Trophoblast cell (in vitro differentiated cells and primary cell): Measurements from ENCODE around the gene MLN.

ENCODE experiments used
- DNase-seq, 2 donors: peaks; one replicate each; pipeline ENCODE4 v3.0.0-alpha.2; 2016
- H2AFZ ChIP-seq: 2 replicates; pipeline ENCODE4 v1.6.1; 2013; ENCODE audit warnings: low read length, moderate library complexity, mild to moderate bottlenecking; ENCODE audit not compliant: insufficient read depth, poor library complexity
- H2AK5ac ChIP-seq: 2 replicates; pipeline ENCODE4 v1.6.1; 2013; ENCODE audit warnings: mild to moderate bottlenecking, low read length
- H2BK120ac ChIP-seq: 2 replicates; pipeline ENCODE4 v1.6.1; 2013; ENCODE audit warnings: low read length, mild to moderate bottlenecking, moderate library complexity; ENCODE audit not compliant: insufficient read depth, poor library complexity
- H2BK12ac ChIP-seq: 2 replicates; pipeline ENCODE4 v1.6.1; 2013; ENCODE audit warnings: mild to moderate bottlenecking, low read length, moderate library complexity
- H2BK5ac ChIP-seq: 2 replicates; pipeline ENCODE4 v1.6.1; 2013; ENCODE audit warnings: low read length, low read depth, moderate library complexity, mild to moderate bottlenecking; ENCODE audit not compliant: poor library complexity
- H3K14ac ChIP-seq: 2 replicates; pipeline ENCODE4 v1.6.1; 2013; ENCODE audit warnings: mild to moderate bottlenecking, low read length
- H3K18ac ChIP-seq: 2 replicates; pipeline ENCODE4 v1.6.1; 2013; ENCODE audit warnings: mild to moderate bottlenecking, low read length
- H3K23ac ChIP-seq: 2 replicates; pipeline ENCODE4 v1.6.1; 2013; ENCODE audit warnings: low read length
- H3K27ac ChIP-seq: 2 replicates; pipeline ENCODE4 v1.5.1; 2013; ENCODE audit warnings: low read depth, mild to moderate bottlenecking, inconsistent platforms, low read length, moderate library complexity
- H3K27me3 ChIP-seq: 2 replicates; pipeline ENCODE4 v1.6.1; 2013; ENCODE audit warnings: inconsistent platforms, mild to moderate bottlenecking, low read length, moderate library complexity; ENCODE audit not compliant: insufficient read depth
- H3K36me3 ChIP-seq, 2 experiments: 1 replicate in 1 of 2; 2 replicates in 1 of 2; pipeline ENCODE4 v1.6.1; 2013; ENCODE audit warnings: low read length in 2 of 2, mild to moderate bottlenecking in 2 of 2, moderate library complexity in 1 of 2; ENCODE audit not compliant: insufficient read depth in 2 of 2, control insufficient read depth in 1 of 2
- H3K4ac ChIP-seq: 2 replicates; pipeline ENCODE4 v1.6.1; 2013; ENCODE audit warnings: low read depth, mild to moderate bottlenecking, low read length, moderate library complexity
- H3K4me1 ChIP-seq, 2 experiments: 1 replicate in 1 of 2; 2 replicates in 1 of 2; pipeline ENCODE4 v1.6.1; 2013; ENCODE audit warnings: low read length in 2 of 2, mild to moderate bottlenecking in 2 of 2, moderate library complexity in 1 of 2; ENCODE audit not compliant: insufficient read depth in 2 of 2, control insufficient read depth in 1 of 2
- H3K4me2 ChIP-seq: 2 replicates; pipeline ENCODE4 v1.6.1; 2013; ENCODE audit warnings: inconsistent platforms, mild to moderate bottlenecking, low read length, moderate library complexity
- H3K4me3 ChIP-seq: 2 replicates; pipeline ENCODE4 v1.5.1; 2013; ENCODE audit warnings: mild to moderate bottlenecking, low read depth, low read length, inconsistent platforms
- H3K79me1 ChIP-seq: one replicate; pipeline ENCODE4 v1.6.1; 2013; ENCODE audit warnings: low read length
- H3K79me2 ChIP-seq: 2 replicates; pipeline ENCODE4 v1.6.1; 2013; ENCODE audit warnings: low read length, mild to moderate bottlenecking; ENCODE audit not compliant: control insufficient read depth, insufficient read depth, poor library complexity
- H3K9ac ChIP-seq: 2 replicates; pipeline ENCODE4 v1.6.1; 2013; ENCODE audit warnings: mild to moderate bottlenecking, low read length
- H3K9me3 ChIP-seq: 2 replicates; pipeline ENCODE4 v1.6.1; 2013; ENCODE audit warnings: low read depth, mild to moderate bottlenecking, control low read depth, inconsistent platforms, low read length; ENCODE audit not compliant: insufficient read depth
- H4K12ac ChIP-seq: 2 replicates; pipeline ENCODE4 v1.6.1; 2013; ENCODE audit warnings: low read depth, mild to moderate bottlenecking, low read length, moderate library complexity
- H4K8ac ChIP-seq: 2 replicates; pipeline ENCODE4 v1.6.1; 2013; ENCODE audit warnings: low read depth, mild to moderate bottlenecking, low read length, moderate library complexity
- H4K91ac ChIP-seq: one replicate; pipeline ENCODE4 v1.6.1; 2013; ENCODE audit warnings: low read depth, mild to moderate bottlenecking, low read length, moderate library complexity
- WGBS: extraction: QIAGEN DNeasy Blood & Tissue Kit; methylation state at CpG from one replicate; pipeline ENCODE4 v1.1.7; 2013; ENCODE audit warnings: missing lambda C conversion rate; ENCODE audit not compliant: insufficient read length, insufficient coverage; ENCODE audit errors: extremely low coverage; 5-methylcytosine and 5-hydroxymethylcytosine counted together

The MLN gene

GRCh38 chr6:33850296-33850695 is 46.5 kb upstream of the MLN start:
- Histone ChIP-seq H3K4me3 (no peak overlapping the region), H3K18ac (no peak overlapping the region), H2AK5ac (no peak overlapping the region), H4K91ac (no peak overlapping the region), H3K4ac (no peak overlapping the region), H4K8ac (no peak overlapping the region), H2AFZ (no peak overlapping the region), H3K4me2 (no peak overlapping the region), H3K23ac (no peak overlapping the region), H3K14ac (no peak overlapping the region), H3K36me3 (no peaks in the 10 kb centered on the region), H4K12ac (no peak overlapping the region), H3K27ac (no peak overlapping the region), H2BK120ac (no peak overlapping the region), H3K79me1 (no peaks in the 10 kb centered on the region), H3K4me1 (peaks cover 0 to 2% of the 10 kb centered on the region in 2 experiments), H3K27me3 (no peaks in the 10 kb centered on the region), H3K79me2 (no peaks in the 10 kb centered on the region), H2BK12ac (no peak overlapping the region), H3K9me3 (no peaks in the 10 kb centered on the region), H2BK5ac (no peak overlapping the region), H3K9ac (no peak overlapping the region)
- no CpG with 5 or more reads among the region's 3 CpGs for WGBS
- DNase-seq: no peak

GRCh38 chr6:33849500-33850075 is 45.8 kb upstream of the MLN start:
- no peak overlapping the region for H3K27ac ChIP-seq
- no peak overlapping the region for H4K91ac ChIP-seq
- no peak overlapping the region for H3K4me3 ChIP-seq
- H3K18ac ChIP-seq: no peak overlapping the region
- WGBS: no CpG with 5 or more reads among the region's 9 CpGs
- H3K27me3 ChIP-seq: no peaks in the 10 kb centered on the region
- H3K9me3 ChIP-seq: no peaks in the 10 kb centered on the region
- H2AK5ac ChIP-seq: no peak overlapping the region
- no peak overlapping the region for H3K23ac ChIP-seq
- H2AFZ ChIP-seq: no peak overlapping the region
- H3K4me2 ChIP-seq: no peak overlapping the region
- no peak overlapping the region for H4K8ac ChIP-seq
- no peak overlapping the region for H2BK120ac ChIP-seq
- H4K12ac ChIP-seq: no peak overlapping the region
- no peak for DNase-seq
- no peak overlapping the region for H3K9ac ChIP-seq
- H2BK12ac ChIP-seq: no peak overlapping the region
- H3K79me2 ChIP-seq: no peaks in the 10 kb centered on the region
- no peaks in the 10 kb centered on the region for H3K79me1 ChIP-seq
- no peaks in the 10 kb centered on the region for H3K36me3 ChIP-seq
- peaks cover 0 to 2% of the 10 kb centered on the region in 2 experiments for H3K4me1 ChIP-seq
- no peak overlapping the region for H3K4ac ChIP-seq
- no peak overlapping the region for H2BK5ac ChIP-seq
- peak overlapping the region; percentile 25 for H3K14ac ChIP-seq

GRCh38 chr6:33848484-33848883 is 44.7 kb upstream of the MLN start:
- Histone ChIP-seq H3K4me2 (no peak overlapping the region), H3K79me2 (no peaks in the 10 kb centered on the region), H3K9me3 (no peaks in the 10 kb centered on the region), H2BK5ac (no peak overlapping the region), H3K23ac (no peak overlapping the region), H3K18ac (no peak overlapping the region), H4K12ac (no peak overlapping the region), H4K8ac (no peak overlapping the region), H3K4me3 (no peak overlapping the region), H2AFZ (no peak overlapping the region), H3K79me1 (no peaks in the 10 kb centered on the region), H3K14ac (no peak overlapping the region), H3K4ac (no peak overlapping the region), H2AK5ac (no peak overlapping the region), H3K27ac (no peak overlapping the region), H3K4me1 (peaks cover 0 to 2% of the 10 kb centered on the region in 2 experiments), H4K91ac (no peak overlapping the region), H3K36me3 (no peaks in the 10 kb centered on the region), H3K9ac (no peak overlapping the region), H2BK12ac (no peak overlapping the region), H2BK120ac (no peak overlapping the region), H3K27me3 (no peaks in the 10 kb centered on the region)
- DNase-seq: no peak
- no CpG with 5 or more reads among the region's 3 CpGs for WGBS

DNA sequence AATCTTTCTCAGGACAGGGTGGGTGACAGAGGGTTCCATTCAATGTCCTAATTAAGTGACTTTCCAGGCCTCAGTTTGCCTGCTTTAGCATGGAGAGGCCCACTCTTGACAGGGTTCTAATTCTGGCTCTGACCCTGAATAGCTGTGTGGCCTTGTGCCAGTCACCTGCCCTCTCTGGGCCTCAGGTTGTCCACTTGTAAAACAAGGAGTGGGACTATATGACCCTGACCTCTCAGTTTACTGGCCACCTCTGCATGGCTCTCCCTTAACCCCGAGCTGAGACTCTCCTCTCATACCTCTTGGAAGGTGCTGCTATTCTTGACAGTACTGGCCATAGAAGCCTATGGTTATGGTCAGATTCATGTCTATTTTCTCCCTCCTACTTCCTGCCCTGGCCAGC is 44.1 kb upstream of the MLN start:
- no peak for DNase-seq
- Histone ChIP-seq H2BK12ac (no peak overlapping the region), H2BK5ac (no peak overlapping the region), H2AK5ac (no peak overlapping the region), H3K18ac (no peak overlapping the region), H3K79me1 (no peaks in the 10 kb centered on the region), H4K12ac (no peak overlapping the region), H3K27ac (no peak overlapping the region), H3K4me2 (no peak overlapping the region), H3K23ac (no peak overlapping the region), H3K27me3 (no peaks in the 10 kb centered on the region), H3K36me3 (no peaks in the 10 kb centered on the region), H4K91ac (no peak overlapping the region), H4K8ac (no peak overlapping the region), H3K14ac (no peak overlapping the region), H3K9me3 (no peaks in the 10 kb centered on the region), H2BK120ac (no peak overlapping the region), H3K4me1 (peaks cover 2 to 3% of the 10 kb centered on the region in 2 experiments), H3K4me3 (no peak overlapping the region), H3K9ac (peak overlapping the region; percentile 16), H2AFZ (no peak overlapping the region), H3K79me2 (no peaks in the 10 kb centered on the region), H3K4ac (no peak overlapping the region)
- no CpG with 5 or more reads among the region's 1 CpG for WGBS
